Adipocyte (in vitro differentiated cells): ENCODE measurements around the gene ERP29.
"Not testable (repeated sequence)": the region's sequence is repeated elsewhere in the genome, so short reads cannot be mapped to it uniquely, and the experiment has no call there.

Source experiments
- DNase-seq: peaks from one replicate; pipeline ENCODE4 v3.0.0-alpha.2; 2015; ENCODE audit warnings: low read depth
- H3K27me3 ChIP-seq: replicated peaks from 2 replicates; pipeline ENCODE4 v1.7.0; 2013; ENCODE audit warnings: mild to moderate bottlenecking, low read length, moderate library complexity; ENCODE audit not compliant: control insufficient read depth, insufficient read depth
- H3K36me3 ChIP-seq: 2 replicates; pipeline ENCODE4 v1.7.0; 2013; ENCODE audit warnings: low read length, mild to moderate bottlenecking, moderate library complexity; ENCODE audit not compliant: control insufficient read depth, insufficient read depth, severe bottlenecking
- H3K4me1 ChIP-seq: 2 replicates; pipeline ENCODE4 v1.7.0; 2013; ENCODE audit warnings: mild to moderate bottlenecking, low read length, moderate library complexity; ENCODE audit not compliant: control insufficient read depth, insufficient read depth
- H3K4me3 ChIP-seq: 2 replicates; pipeline ENCODE4 v1.7.0; 2013; ENCODE audit warnings: mild to moderate bottlenecking, low read length, moderate library complexity
- H3K9ac ChIP-seq: 2 replicates; pipeline ENCODE4 v1.7.0; 2013; ENCODE audit warnings: mild to moderate bottlenecking, low read length, moderate library complexity
- H3K9me3 ChIP-seq: 2 replicates; pipeline ENCODE4 v1.7.0; 2013; ENCODE audit warnings: mild to moderate bottlenecking, low read length, moderate library complexity; ENCODE audit not compliant: control insufficient read depth

The ERP29 gene

GRCh38 chr12:111991946-111992345 is 21.3 kb upstream of the ERP29 start:
- H3K27me3 ChIP-seq: no peaks in the 10 kb centered on the region
- H3K9me3 ChIP-seq: no peaks in the 10 kb centered on the region
- DNase-seq: no peak

DNA sequence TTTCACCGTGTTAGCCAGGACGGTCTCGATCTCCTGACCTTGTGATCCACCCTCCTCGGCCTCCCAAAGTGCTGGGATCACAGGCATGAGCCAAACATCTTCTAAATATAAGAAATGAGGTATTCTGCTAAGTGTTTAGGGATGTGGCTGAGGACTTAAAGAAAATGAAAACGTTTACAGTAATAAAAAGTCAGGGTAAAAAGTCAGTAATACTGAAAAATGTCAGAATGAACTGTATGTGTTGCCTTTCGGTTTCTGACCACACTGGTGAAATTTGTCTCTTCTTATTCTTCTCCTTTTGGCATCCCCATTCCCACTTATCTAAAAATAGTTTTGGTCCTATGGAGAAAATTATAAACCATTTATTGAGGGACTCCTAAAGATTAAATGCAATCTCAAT is 20.8 kb upstream of the ERP29 start:
- no peaks in the 10 kb centered on the region for H3K36me3 ChIP-seq
- peaks cover under 1% of the 10 kb centered on the region for H3K4me1 ChIP-seq
- H3K27me3 ChIP-seq: no peaks in the 10 kb centered on the region
- H3K9me3 ChIP-seq: no peaks in the 10 kb centered on the region
- no peak overlapping the region for H3K9ac ChIP-seq
- DNase-seq: no peak
- no peak overlapping the region for H3K4me3 ChIP-seq

More at GRCh38 chr12:111991946-111992345, 21.3 kb upstream of the ERP29 start:
- Histone ChIP-seq H3K9ac (no peak overlapping the region), H3K36me3 (no peaks in the 10 kb centered on the region), H3K4me1 (no peaks in the 10 kb centered on the region), H3K4me3 (no peak overlapping the region)

DNA sequence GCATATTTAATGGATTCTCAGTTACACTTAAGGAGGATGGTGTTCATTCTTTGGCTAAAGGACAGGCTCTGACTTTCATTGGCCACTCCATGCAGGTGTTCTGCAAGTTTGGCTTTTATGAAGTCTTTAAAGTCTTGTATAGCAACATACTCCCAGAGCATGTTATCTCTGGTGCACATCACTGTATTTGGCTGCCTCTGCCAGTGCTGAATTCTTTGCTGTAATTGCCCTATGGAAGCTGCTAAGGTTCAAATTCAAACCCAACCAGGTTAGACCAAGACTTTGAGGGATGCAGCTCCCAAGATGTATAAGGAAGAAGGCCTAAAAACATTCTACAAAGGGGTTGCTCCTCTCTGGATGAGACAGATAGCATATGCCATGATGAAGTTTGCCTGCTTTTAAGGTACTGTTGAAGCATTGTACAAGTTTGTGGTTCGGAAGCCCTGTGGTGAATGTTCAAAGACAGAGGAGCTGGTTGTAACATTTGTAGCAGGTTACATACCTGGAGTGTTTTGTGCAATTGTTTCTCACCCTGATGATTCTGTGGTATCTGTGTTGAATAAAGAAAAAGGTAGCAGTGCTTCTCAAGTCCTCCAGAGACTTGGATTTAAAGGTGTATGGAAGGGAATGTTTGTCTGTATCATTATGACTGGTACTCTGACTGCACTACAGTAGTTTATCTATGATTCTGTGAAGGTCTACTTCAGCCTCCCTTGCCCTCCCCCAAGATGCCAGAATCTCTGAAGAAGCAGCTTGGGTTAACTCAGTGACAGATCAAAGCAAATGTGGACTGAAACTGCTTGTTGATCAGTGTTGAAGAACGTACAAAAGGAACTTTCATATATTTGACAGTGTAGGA is 19.7 kb upstream of the ERP29 start:
- Histone ChIP-seq H3K9ac (no peak overlapping the region), H3K27me3 (no peaks in the 10 kb centered on the region), H3K36me3 (no peaks in the 10 kb centered on the region), H3K9me3 (no peaks in the 10 kb centered on the region), H3K4me1 (peaks cover 10% of the 10 kb centered on the region), H3K4me3 (no peak overlapping the region)
- no peak for DNase-seq

DNA sequence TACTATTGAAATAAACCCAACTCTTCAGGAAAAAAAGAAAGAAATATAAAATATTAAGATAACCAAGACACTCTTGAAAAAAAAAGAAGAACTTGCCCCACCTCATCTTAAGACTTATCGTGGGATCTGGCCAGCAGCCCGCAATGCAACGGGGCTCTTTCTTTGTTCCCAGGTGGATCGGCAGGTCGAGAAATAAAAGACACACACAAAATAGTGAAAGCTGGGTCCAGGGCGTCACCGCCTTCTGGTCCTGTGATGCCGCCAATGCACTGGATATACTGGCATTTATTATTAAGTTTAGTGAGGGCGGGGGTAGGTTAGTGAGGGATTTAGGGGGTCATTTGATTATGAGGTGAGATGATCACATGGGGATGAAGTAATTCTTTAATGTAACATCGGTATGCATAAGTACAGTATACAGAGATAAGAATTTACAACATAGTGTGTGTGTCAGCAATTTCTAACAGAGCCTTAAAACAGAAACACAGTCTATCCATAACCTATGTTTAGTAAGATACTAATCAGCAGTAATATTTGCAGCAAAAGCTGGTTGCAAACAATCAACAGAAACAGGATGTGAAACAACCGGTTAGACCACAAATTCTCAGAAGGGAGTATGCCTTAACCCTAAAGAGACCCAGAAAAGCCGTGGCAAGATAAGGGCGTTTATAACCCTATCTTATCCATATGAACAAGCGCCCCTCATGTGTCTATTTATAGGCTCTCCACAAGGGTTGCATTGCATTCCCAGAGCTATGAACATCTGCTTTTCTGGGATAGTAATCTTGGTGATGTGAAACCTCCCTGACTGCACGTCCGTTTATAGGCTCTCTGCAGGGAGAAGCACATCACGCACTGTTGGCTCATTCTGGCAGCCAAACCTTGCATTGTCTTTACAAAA is 18.8 kb upstream of the ERP29 start:
- not testable (repeated sequence) for H3K9ac ChIP-seq, H3K9me3 ChIP-seq, H3K4me3 ChIP-seq, H3K36me3 ChIP-seq, DNase-seq, H3K27me3 ChIP-seq, H3K4me1 ChIP-seq

- no peak for DNase-seq
- peaks cover 10% of the 10 kb centered on the region for H3K4me1 ChIP-seq
- no peaks in the 10 kb centered on the region for H3K9me3 ChIP-seq
- H3K9ac ChIP-seq: no peak overlapping the region
- H3K36me3 ChIP-seq: no peaks in the 10 kb centered on the region
- H3K27me3 ChIP-seq: no peaks in the 10 kb centered on the region
- no peak overlapping the region for H3K4me3 ChIP-seq
Observed at GRCh38 chr12:111995782-111996480, 17.3 kb upstream of the ERP29 start.

DNA sequence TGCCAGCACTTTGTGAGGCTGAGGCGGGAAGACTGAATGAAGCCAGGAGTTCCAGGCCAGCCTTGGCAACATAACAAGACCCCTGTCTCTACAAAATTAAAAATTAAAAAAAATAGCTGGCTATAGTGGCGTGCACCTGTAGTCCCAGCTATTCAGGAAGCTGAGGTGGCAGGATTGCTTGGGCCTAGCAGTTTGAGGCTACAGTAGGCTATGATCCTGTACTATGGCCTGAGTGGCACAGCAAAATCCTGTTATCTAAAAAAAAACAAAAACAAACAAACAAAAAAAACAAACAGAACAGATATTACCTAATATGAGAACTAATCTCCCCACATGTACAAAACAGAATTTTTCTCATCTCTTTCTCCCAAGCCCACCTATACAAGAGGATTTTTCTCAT is 15.9 kb upstream of the ERP29 start:
- no peaks in the 10 kb centered on the region for H3K9me3 ChIP-seq
- no peaks in the 10 kb centered on the region for H3K27me3 ChIP-seq
- DNase-seq: no peak
- H3K9ac ChIP-seq: no peak overlapping the region
- H3K4me3 ChIP-seq: no peak overlapping the region
- H3K36me3 ChIP-seq: no peaks in the 10 kb centered on the region
- H3K4me1 ChIP-seq: peaks cover 15% of the 10 kb centered on the region

DNA sequence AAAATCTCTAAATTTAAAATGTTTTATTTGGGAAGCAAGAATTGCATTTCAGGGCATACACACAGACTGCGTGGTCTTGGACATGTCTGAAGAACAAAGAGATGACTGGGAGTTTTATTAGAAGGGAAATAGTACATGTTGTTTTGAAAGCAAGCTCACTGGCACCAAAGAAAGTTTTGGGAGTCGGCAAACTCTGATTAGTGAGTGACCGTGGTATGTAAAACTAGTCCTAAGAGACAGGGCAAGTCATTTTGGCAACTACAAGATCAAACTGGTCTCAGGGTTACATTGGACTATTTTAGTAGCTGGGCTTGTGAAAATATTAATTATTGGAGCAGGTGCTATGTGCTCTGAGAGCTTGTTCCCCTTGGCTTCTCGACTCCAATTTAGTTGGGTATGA is 15.2 kb upstream of the ERP29 start:
- Histone ChIP-seq H3K9ac (no peak overlapping the region), H3K27me3 (no peaks in the 10 kb centered on the region), H3K4me3 (no peak overlapping the region), H3K36me3 (peaks cover 3% of the 10 kb centered on the region), H3K9me3 (no peaks in the 10 kb centered on the region), H3K4me1 (peaks cover 15% of the 10 kb centered on the region)
- DNase-seq: no peak

- not testable (repeated sequence) for H3K27me3 ChIP-seq, H3K9me3 ChIP-seq, H3K4me3 ChIP-seq, H3K9ac ChIP-seq, H3K36me3 ChIP-seq, DNase-seq
- peaks cover 15% of the 10 kb centered on the region for H3K4me1 ChIP-seq
Observed at GRCh38 chr12:111999129-111999528, 14.1 kb upstream of the ERP29 start.

GRCh38 chr12:112000820-112001219 is 12.4 kb upstream of the ERP29 start:
- Histone ChIP-seq H3K9ac (no peak overlapping the region), H3K4me1 (peaks cover 19% of the 10 kb centered on the region), H3K27me3 (no peaks in the 10 kb centered on the region), H3K9me3 (no peaks in the 10 kb centered on the region), H3K4me3 (no peak overlapping the region), H3K36me3 (peaks cover 3% of the 10 kb centered on the region)
- DNase-seq: no peak

DNA sequence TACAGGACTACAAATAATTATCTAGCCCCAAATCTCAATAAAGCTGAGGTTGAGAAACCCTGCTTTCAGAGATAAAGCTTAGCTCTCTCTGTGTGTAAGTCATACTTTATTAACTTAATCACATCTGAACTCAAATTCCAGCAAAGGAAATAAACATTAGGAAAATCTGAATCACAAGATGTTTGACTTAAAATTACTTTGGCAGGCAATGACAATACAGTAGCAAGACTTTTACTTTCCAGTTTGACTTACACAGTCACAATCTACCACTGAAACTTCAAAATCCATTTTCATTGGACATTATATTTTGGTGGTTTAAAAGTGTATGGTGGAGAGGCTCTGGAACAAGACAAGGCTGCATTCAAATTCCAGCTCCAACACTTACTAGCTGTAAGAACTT is 11.7 kb upstream of the ERP29 start:
- peak; percentile 29 for DNase-seq
- peaks cover 26% of the 10 kb centered on the region for H3K4me1 ChIP-seq
- no peaks in the 10 kb centered on the region for H3K27me3 ChIP-seq
- no peak overlapping the region for H3K9ac ChIP-seq
- no peak overlapping the region for H3K4me3 ChIP-seq
- peaks cover 3% of the 10 kb centered on the region for H3K36me3 ChIP-seq
- no peaks in the 10 kb centered on the region for H3K9me3 ChIP-seq

DNA sequence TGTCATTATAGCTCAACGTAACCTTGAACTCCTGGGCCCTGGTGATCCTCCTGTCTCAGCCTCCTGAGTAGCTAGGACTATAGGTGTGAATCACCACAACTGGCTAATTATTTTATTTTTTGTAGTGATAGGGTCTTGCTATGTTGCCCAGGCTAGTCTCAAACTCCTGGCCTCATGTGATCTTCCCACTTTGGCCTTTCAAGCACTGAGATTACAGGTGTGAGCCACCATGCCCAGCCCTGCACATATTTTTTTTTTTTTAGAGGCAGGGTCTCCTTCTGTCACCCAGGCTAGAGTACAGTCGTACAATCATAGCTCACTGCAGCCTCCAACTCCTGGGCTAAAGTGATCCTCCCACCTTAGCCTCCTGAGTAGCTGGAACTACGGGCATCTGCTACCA is 9.2 kb upstream of the ERP29 start:
- H3K4me3 ChIP-seq: no peak overlapping the region

More for the DNA sequence above, 9.2 kb upstream of the ERP29 start:
- Histone ChIP-seq H3K9me3 (no peaks in the 10 kb centered on the region), H3K4me1 (peaks cover 16% of the 10 kb centered on the region), H3K27me3 (no peaks in the 10 kb centered on the region), H3K36me3 (peaks cover 3% of the 10 kb centered on the region), H3K9ac (no peak overlapping the region)
- DNase-seq: no peak
